OCI-M1 (cell line): Measurements from ENCODE around the gene ERCC3.
A peak's percentile ranks its signal among the peaks of the same experiment; 100 is the strongest.
"Not testable (repeated sequence)": the region's sequence is repeated elsewhere in the genome, so short reads cannot be mapped to it uniquely, and the experiment has no call there.

Experiments used
- DNase-seq: peaks from one replicate; lab custom pipeline; 2025; lab: John Stamatoyannopoulos, UW

Gene ERCC3

DNA sequence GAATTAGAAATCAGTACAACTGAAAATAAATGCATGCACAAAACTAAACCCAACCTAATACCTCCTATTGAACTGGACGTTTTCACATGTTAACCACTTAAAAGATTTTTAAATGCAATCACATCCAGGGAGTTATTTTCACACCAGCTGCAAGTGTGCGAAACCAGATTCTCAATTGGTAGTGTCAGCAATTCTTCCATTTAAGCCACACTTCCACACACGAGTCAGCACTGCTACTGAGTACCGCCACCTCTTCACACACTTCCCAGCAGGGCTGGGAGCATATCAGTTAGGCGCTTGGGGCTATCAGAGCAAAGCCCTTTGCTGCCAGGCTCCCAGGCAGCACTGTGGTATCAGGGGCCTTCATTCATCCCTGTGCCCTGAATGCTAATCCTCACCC is 14.2 kb downstream of the ERCC3 start:
- DNase-seq: no peak

DNA sequence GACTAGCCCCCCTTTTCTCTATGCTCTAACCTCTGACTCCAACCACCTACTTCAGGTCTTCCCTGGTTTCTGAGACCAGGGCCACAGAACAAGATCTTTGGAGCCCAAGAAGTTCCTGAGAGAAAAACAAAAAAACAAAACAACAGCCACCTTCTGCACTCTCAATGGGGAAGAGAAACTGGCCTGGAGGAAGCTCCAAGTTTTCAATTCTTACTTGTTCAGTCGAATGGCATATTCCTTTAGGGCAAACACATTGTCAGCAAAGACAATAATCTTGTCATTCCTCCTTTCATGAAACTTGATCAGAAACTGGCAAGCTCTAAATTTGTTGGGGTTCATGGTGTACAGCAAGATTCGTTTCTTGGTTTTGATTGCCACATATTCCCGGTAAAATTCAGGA is 15.0 kb downstream of the ERCC3 start:
- no peak for DNase-seq

DNA sequence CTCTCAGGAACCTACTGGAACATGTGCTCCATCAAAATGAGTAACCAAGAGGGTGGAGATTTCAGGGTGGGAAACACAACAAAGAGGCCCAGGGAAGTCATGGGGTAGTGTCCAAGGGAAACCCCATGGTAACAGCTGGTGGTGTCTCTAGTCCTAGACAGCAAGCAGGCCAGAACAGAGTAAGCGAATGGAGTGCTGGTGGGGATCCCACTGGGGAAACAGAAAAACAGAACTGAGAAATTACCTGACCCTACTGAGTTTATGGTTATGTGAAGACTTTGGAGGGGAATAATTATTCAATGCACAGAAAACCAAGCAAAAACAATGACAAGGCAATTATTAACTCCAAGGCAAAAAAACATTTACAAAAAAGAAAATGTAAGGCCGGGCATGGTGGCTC is 16.9 kb downstream of the ERCC3 start:
- DNase-seq: no peak

DNA sequence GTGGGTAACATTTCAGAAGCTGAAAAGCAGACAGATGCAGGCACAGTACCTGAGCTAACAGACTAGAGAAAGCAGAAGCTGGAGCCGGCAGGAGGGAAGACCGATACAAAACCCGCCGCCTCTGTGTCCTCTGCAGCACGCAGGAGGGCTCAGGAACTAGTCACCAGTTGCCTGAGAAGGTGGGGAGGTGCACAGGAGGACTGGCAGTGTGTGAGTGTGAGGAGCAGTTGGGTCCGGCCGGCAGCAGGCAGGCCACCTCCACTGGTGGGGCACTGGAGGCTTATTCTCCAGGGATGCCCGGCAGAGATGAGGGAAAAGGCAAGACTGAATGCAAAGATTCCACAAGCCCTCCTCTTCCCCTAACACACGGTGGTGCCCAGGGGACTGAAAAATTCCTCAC is 18.2 kb downstream of the ERCC3 start:
- DNase-seq: no peak

DNA sequence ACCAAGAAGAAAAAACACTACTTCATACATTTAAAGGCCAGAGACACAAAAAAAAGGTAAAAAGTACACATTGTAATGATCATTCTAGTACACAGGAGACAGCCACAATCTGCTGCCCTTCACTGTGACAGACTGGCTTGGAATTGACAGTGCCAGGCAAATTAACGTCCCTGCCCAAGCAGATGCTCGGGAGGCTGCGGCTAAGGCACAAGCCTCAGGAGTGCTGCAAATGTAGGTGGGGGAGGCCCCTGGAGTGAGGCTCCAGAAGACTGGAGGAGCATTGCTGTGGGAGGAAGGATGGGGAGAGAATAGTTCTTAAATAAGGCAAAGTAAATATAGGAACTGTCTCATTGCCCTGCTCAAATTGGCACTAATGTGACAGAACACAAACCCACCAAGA is 18.6 kb downstream of the ERCC3 start:
- no peak for DNase-seq

DNA sequence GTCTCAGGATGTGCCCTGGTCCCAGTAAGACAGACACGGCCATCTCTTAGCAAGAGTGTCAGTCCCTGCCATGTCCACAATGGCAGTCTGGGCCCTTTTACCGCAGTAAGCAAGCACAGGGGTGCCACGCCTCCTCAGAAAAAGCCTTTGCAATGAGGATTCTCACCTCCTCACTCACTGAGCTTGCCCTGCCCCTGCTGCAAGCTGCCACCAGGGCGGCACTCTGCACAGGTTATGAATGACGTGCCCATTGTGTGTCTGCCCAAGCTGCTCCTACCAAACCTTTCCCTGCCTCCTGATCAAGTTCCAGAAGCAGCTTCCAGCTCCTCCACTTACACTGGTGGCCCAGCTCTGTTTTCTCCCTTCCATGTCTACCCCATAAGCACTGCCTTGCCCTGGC is 23.3 kb downstream of the ERCC3 start:
- DNase-seq: no peak

DNA sequence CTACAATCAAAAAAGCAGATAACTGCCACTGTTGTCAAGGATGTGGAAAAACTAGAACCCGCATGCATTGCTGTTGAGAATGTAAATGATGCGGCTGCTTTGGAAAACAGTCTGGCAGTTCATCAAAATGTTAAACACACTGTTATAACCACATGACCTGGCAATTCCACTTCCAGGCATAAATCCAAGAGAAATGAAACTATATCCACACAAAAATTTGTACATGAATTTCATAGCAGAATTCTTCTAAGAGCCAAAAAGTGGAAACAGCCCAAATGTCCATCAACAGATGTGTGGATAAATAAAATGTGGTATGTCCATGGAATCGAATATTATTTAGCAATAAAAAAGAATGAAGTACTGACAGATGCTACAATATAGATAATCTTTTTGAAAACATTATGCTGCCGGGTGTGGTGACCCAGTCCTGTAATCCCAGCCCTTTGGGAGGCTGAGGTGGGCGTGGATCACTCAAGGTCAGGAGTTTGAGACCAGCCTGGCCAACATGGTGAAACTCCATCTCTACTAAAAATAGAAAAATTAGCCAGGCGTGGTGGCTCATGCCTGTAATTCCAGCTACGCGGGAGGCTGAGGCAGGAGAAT is 32.0 kb downstream of the ERCC3 start:
- DNase-seq: no peak

DNA sequence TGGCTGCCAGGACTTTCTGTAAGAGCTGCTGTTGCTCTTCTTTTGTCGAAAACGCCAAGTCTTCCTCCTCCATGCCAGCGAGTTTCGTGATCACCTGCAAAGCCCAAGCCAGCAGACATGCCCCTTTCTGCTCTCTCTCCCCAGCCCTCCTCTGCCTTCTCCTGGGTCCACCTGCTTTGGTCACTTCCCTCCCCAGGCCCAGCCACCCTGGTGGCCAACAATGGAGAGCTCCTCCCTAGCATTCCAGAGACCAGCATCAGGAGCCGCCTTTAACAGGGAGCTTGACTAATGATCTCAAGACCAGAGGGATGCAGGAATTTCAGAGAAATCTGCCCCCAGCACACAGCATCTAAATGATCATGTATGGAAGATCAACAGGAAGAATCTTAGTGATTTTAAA is 34.6 kb downstream of the ERCC3 start:
- DNase-seq: no peak

DNA sequence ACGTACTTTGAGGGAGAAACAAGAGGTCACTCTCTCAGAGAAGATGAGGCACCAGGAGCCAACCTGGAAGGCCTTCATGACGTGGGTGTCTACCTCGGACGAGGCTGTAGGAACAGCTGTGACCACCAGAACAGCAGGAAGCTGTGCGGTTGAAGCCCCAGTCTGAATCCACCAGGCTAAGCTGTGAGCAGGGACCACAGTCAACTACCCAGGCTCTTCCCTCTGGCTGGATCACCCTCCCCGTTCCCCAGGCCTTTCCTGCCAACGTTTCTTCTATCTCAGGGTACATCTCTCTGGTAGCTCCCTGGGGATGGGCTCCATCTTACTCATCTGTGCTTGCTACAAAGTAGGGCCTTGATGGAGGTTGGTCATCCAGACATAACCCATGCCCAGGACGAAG is 37.1 kb downstream of the ERCC3 start:
- no peak for DNase-seq

DNA sequence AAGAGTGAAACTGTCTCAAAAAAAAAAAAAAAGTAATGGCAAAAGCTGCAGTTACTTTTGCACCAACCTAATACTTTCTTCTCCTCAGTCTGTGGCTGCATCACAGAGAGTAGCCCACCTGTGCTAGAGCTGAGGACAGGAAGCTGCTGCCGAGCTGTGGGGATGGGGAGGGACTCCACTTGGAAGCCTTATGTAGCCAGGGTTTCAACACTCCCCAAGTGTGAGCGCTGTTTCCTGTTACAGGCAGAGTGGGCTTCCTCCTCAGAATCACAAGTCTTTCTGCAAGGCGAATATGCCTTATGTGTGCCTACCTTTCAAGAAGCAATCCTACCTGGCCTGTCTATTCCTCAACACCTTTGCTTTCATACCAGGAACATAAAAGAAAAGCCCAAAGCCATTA is 37.6 kb downstream of the ERCC3 start:
- DNase-seq: no peak

DNA sequence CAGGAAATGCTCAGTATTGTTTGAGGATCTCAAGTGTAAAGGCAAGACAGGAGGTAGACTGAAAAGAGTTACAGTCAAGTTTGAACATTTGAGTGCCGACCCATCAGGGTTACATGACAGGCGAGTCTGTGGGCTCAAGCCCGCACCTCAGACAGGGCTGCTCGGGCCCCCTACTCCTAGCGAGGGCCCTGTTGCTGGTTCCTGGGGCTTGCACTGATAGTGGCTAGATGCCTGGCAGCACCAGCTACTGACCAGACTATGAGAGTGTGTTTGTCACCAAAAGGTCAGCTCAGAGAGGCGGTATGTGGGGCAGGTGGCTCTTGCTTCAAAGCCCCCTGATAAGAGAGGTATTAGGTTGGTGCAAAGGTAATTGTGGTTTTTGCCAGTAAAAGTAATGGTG is 38.2 kb downstream of the ERCC3 start:
- DNase-seq: no peak

DNA sequence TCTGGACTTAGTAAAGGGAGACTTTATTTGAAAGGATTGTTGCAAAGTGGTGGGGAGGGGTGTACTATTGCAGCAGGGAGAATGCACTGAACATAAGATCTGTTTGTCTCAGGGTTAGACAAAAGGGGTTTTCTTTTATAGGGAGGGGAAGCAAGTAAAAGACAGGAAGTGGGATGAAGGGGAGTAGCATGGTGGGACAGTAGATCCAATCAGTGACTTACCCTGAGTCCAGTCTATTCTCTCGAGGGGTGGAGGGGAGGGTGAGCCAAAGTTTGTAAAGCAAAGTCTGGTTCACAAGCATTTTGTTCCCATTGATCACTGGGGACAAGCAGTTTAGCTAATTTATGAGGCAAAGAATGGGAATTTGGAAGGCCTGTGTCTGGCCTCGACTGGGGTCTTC is 38.8 kb downstream of the ERCC3 start:
- DNase-seq: no peak

DNA sequence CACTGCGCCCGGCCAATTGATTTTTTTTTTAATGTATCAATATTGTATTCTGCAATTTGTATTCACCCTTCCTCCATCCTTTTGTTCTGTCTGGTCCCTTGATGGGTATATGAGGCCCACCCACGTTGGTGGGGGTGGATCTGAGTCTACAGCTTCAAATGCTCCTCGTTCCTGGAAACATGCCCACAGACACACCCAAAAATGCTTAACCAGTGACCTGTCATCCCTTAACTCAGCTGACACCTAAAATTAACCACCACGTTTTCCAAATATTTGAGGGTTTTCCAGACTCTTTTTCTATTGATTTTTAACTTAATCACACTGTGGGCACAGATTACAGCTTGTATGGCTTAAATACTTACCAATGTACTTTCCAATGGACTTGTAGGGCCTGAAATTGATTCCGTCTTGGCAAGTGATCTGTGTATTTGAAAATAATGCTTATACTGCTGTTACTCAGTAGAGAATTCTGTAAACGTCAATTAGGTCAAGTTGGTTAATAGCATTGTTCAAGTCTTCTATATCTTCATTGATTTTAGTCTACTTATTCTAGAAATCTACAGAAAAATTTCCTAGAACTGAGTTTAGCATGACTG is 39.5 kb downstream of the ERCC3 start:
- DNase-seq: no peak

DNA sequence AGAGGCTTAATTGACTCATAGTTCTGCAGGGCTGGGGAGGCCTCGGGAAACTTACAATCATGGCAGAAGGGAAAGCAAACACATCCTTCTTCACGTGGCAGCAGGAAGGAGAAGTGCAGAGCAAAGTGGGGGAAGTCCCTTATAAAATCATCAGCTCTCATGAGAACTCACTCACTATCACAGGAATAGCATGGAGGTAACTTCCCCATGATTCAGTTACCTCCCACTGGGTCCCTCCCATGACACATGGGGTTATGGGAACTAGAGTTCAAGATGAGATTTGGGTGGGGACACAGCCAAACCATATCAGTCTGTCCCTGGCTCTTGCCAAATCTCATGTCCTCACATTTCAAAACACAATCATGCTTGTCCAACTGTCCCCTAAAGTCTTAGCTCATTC is 52.8 kb downstream of the ERCC3 start:
- peak; percentile 21 for DNase-seq

DNA sequence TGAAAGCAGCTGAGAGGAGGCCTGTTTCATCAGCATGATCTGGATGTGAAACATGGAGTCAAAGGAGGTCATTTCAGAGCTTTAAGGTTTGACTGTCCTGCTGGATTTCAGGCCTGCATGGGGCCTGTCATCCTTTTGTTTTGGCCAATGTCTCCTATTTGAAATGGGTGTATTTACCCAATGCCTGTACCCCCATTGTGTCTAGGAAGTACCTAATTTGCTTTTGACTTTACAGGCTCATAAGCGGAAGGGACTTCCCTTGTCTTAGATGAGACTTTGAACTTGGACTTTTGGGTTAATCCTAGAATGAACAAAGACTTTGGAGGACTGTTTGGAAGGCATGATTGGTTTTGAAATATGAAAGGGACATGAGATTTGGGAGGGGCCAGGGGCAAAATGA is 54.5 kb downstream of the ERCC3 start:
- DNase-seq: no peak

DNA sequence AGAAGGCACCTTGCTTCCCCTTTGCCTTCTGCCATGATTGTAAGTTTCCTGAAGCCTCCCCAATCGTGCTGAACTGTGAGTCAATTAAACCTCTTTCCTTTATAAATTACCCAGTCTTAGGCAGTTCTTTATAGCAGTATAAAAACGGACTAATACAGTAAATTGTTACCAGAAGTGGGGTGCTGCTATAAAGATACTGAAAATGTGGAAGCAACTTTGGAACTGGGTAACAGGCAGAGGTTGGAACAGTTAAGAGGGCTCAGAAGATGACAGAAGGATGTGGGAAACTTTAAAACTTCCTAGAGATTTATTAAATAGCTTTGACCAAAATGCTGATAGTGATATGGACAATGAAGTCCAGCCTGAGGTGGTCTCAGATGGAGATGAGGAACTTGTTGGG is 56.2 kb downstream of the ERCC3 start:
- DNase-seq: not testable (repeated sequence)

DNA sequence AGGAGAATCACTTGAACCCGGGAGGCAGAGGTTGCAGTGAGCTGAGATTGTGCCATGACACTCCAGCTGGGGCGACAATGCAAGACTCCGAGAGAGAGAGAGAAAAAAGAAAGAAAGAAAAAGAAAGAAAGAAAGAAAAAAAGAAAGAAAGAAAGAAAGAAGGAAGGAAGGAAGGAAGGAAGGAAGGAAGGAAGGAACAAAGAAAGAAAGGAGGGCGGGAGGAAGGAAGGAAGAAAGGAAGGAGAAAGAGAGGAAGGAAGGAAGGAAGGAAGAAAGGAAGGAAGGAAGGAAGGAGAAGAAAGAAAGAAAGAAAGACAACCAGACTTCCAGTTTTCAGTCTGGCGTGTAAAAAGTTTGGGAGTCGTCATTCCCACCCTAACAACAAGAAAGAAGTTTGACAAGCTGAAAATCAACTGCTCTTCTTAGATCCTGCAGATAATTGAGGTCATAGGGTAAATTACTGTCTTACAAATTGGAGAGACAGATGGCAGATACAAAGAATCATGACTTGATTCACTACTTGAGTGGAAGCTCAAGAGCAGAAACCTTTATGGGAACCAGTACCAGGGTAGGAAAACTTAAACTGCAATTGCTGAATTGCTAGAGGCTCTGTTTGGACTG is 58.8 kb downstream of the ERCC3 start:
- DNase-seq: no peak

DNA sequence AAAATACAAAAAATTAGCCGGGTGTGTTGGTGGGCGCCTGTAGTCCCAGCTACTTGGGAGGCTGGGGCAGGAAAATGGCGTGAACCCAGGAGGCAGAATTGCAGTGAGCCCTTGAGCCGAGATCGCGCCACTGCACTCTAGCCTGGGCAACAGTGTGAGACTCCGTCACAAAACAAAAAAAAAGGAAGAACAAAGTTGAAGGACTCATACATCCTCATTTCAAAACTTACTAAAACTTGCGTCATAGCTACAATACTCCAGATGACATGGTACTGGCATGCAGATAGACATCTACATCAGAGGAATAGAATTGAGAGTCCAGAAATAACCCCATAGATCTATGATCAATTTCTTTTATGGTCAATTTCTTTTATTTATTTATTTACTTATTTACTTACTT is 60.2 kb downstream of the ERCC3 start:
- no peak for DNase-seq

DNA sequence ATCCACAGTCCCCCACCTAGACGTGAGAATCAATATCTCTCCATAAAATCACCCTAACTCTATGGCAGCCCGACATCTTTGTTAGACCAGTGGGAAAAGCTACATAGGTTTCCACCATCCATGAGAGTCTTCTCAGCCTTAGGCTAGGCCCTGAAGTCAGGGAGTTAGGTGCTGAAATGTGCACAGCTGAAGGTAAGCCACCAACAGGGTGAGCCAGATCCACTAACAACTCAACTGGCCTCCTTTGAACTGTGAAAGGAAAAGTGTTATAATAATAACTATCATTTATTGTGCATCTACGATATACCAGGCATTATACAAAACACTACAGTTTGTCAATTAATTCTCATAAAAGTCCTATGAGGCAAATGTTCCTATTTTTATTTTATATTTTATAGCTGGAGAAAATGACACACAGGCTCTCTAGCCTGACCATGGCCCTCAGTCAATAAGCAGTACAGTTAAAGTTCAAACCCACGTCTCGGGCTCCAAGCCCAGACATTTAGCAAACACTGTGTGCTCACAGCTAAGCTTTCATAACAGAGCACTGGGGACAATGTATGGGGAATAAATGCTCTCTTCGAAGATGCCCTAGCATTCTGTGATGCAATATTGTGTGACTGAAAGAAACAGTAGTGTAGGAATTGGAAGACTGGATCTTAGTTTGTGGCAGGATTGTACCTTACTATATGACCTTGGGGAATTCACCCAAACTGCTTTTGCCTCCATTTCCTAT is 62.6 kb downstream of the ERCC3 start:
- no peak for DNase-seq

DNA sequence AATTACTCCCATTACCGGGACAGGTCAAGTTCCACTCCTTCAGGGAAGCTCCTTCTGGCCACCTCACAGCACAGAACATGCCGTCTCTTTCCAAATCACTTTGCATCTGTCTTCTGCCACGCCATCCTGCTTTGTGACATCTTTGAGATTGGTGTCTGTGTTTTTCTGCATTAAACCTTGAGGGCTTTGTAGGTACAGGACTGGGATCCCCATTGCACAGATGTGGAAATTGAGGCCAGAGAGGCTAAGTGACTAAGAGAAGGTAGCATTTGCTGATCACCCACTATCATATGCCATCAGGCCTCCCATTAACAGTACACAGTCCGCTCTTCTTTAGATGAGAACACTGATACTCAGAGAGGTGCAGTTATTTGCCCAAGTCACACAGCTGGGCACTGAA is 64.4 kb downstream of the ERCC3 start:
- DNase-seq: no peak

DNA sequence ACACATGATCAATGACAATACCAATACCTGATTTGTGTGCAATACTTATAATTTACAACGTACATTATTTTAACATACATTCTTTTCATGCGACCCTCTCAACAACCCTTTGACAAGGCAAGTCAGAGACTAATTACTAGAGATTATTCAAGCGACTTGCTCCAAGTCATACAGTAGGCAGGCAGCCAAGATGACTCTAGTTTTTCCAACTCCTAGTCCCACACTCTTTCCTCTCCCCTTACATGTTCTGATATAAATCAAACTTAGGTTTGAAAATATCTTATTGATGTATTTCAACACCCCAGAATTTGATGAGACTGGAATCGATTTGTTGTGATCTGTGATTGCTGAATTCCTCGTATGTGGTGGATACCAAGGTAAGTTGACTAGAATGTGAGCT is 65.8 kb downstream of the ERCC3 start:
- DNase-seq: no peak

DNA sequence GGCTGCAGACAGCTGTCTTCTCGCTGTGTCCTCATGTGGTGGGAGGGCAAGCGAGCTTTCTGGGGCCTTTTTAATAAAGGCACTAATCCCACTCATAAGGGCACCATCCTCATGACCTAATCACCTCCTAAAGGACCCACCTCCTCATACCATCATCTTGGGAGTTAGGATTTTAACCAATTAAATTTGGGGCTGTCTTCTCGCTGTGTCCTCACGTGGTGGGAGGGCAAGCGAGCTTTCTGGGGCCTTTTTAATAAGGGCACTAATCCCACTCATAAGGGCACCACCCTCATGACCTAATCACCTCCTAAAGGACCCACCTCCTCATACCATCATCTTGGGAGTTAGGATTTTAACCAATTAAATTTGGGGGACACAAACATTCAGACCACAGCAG is 66.7 kb downstream of the ERCC3 start:
- not testable (repeated sequence) for DNase-seq

DNA sequence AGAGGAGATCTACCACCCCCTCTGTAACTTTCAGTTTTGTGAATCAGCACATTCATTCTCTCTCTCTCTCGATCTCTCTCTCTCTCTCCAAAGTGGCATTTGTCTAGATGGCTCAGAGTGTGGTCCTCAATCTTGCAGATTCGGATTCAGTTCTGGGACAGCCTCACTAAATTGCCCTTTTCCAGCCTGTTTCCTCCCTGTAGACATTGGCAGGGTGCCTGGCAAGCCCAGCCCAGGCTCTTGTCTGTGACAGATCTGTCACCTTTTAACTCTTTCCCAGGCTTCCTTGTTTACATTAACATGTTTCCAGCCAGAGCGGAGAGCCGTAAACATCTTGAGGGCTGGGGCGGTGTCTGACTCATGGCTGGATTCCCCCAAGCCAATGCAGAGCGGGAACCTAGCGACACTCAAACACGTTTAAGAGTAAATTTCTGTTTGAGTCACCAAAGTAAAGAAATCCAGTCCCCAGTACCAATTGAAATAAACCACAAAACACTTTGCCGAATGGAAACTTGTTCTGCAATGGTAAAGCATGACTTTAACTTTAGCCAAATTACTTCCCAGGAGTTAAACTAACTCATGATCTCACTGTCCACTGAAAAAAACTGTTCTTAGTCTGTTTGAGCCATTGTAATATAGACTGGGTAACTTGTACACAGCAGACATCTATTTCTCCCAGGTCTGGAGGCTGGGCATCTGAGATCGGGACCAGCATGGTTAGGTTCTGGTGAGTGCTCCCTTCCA is 67.3 kb downstream of the ERCC3 start:
- no peak for DNase-seq
